Measurements from ENCODE around the gene SUGP2. TPM values are rescaled to one million over a fixed set of nuclear protein-coding genes. Genes with fewer than 3 reads are reported as not detected.

The SUGP2 gene
- 10 to 100 TPM; 65.4 to 93.4 (median 69.8) TPM for total RNA-seq
- long read RNA-seq, donor 1, full-length matches to known transcripts: 9 of 61 reads
- long read RNA-seq, donor 1, partial matches to known transcripts: 11 of 61 reads
- long read RNA-seq, donor 1, other reads (novel, unspliced or antisense): 41 of 61 reads
- long read RNA-seq, donor 2, partial matches to known transcripts: 4 of 9 reads
- long read RNA-seq, donor 2, other reads (novel, unspliced or antisense): 4 of 9 reads

DNA sequence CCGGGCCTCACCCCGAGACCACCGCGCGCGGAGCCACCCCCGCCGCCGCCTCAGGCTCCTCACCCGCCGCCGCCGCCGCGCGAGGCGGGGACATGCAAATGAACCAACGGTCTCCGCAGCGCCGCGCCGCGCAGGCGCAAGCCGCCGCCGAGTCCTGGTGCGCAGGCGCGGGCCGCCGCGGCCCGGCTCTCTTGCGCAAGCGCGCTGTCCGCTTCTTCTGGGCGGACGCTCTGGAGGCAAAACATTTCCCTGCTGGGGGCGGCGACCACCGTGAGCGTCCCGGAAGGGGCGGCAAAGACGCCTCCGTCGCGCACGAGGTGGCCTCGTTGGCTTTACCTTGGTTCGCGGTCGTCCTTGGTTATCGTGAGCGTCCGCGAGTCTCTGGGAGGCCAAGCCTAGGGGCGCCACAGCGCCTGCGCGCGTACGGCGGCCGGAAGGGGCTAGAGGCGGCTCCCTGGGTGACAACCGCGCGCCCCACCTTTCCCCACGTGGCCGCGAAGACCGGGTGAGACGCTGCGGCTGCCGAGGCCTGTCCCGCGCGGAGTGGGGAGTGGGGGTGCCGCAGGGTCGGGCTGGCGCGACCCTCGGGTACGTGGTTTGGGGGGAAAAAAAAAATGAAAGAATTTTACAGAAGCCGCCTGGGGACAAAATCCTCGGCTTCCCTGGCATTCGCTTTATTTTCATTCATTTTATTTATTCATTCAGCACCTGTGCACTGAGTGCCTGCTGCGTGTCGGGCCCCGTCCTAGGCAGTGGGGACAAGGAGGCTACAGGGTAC lies at the start of gene SUGP2, which contains the start of gene ARMC6:
Gene SUGP2 (minus strand): TSS at position 92 of the 778 bp plus-strand sequence. CDS start 2,446 bp downstream, outside the sequence.
Gene ARMC6 (plus strand): TSS at position 178 of the 778 bp plus-strand sequence. CDS start 607 bp downstream, outside the sequence.
- ATAC-seq: peak; percentile 94
- H3K36me3 ChIP-seq (ENCODE audit: low read depth): no peaks in the 10 kb centered on the region
- peak within 1 kb of the TSS; percentile 75 for H3K4me3 ChIP-seq
- DNase-seq: peak; percentile 89 to 93 (median 92)
- peaks cover 16% of the 10 kb centered on the region for H3K4me1 ChIP-seq (ENCODE audit: low read depth)
- no peak for TF ChIP-seq CTCF (IDR thresholded peaks at IDR 0.05)
- intact Hi-C loops (cut with DNase I, micrococcal nuclease): no loop called here
- H3K9me3 ChIP-seq: no peaks in the 10 kb centered on the region

- no peaks in the 10 kb centered on the region for H3K9me3 ChIP-seq
- no peak overlapping the region for H3K4me3 ChIP-seq
- ATAC-seq (no peak), DNase-seq (no peak)
- H3K4me1 ChIP-seq (ENCODE audit: low read depth): no peaks in the 10 kb centered on the region
- H3K36me3 ChIP-seq (ENCODE audit: low read depth): no peaks in the 10 kb centered on the region
- intact Hi-C loops (cut with DNase I, micrococcal nuclease): no loop called here
- TF ChIP-seq CTCF (IDR thresholded peaks at IDR 0.05): no peak
These were observed 48.4 kb upstream of the SUGP2 start for GRCh38 chr19:19081642-19082151.

- intact Hi-C loops (cut with DNase I, micrococcal nuclease): no loop called here
- DNase-seq: no peak
- Histone ChIP-seq H3K9me3 (no peaks in the 10 kb centered on the region), H3K4me1 (ENCODE audit: low read depth) (no peaks in the 10 kb centered on the region), H3K36me3 (ENCODE audit: low read depth) (no peaks in the 10 kb centered on the region), H3K4me3 (no peak overlapping the region)
- TF ChIP-seq CTCF (IDR thresholded peaks at IDR 0.05): no peak
- ATAC-seq: no peak
These were observed 46.3 kb upstream of the SUGP2 start for GRCh38 chr19:19079571-19079970.

DNA sequence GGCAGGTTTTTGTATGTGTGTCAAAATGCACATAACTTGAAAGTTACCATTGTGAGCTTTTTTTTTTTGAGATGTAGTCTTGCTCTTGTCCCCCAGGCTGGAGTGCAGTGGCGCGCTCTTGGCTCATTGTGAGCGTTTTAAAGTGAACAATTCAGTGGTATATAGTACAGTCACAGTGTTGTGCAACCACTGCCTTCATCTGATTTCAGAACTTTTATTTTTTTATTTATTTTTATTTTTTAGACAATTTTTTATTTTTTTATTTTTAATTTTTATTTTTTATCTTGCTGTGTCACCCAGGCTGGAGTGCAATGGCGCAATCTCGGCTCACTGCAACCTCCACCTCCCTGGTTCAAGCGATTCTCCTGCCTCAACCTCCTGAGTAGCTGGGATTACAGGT lies 45.5 kb upstream of the SUGP2 start:
- Histone ChIP-seq H3K4me3 (no peak overlapping the region), H3K4me1 (ENCODE audit: low read depth) (peaks cover 3% of the 10 kb centered on the region), H3K36me3 (ENCODE audit: low read depth) (no peaks in the 10 kb centered on the region), H3K9me3 (no peaks in the 10 kb centered on the region)
- intact Hi-C loops (cut with DNase I, micrococcal nuclease): no loop called here
- TF ChIP-seq CTCF (IDR thresholded peaks at IDR 0.05): no peak
- DNase-seq (no peak), ATAC-seq (no peak)

- Histone ChIP-seq H3K36me3 (ENCODE audit: low read depth) (no peaks in the 10 kb centered on the region), H3K4me1 (ENCODE audit: low read depth) (peaks cover 3% of the 10 kb centered on the region), H3K4me3 (no peak overlapping the region), H3K9me3 (no peaks in the 10 kb centered on the region)
- ATAC-seq (no peak), DNase-seq (no peak)
- TF ChIP-seq CTCF (IDR thresholded peaks at IDR 0.05): no peak
- intact Hi-C loops (cut with DNase I, micrococcal nuclease): no loop called here
These were observed 43.8 kb upstream of the SUGP2 start for GRCh38 chr19:19077103-19077502.
